ENCODE measurements around the gene RFX8. TPM values are rescaled to one million over a fixed set of nuclear protein-coding genes. Genes with fewer than 3 reads are reported as not detected.

Gene RFX8
- total and polyA plus RNA-seq, 9 of the 15 experiments (the other 6 are each of a cell fraction or from before 2014, with no cell fraction given): not detected

- TF ChIP-seq AFF4 (CRISPR knock-in tag; IDR thresholded peaks at IDR 0.05): no peak
Measured at GRCh38 chr2:101500180-101500579, 25.3 kb upstream of the RFX8 start (continued).

GRCh38 chr2:101496279-101496678 lies 21.4 kb upstream of the RFX8 start:
- Histone ChIP-seq H3K4me3 (no peak overlapping the region), H3K27ac (ENCODE audit: extremely low read depth, low read depth, low read length) (no peak overlapping the region), H3K27me3 (ENCODE audit: control insufficient read depth in 2 of 2, insufficient read depth in 2 of 2, low read length in 2 of 2) (peaks cover 0 to 17% of the 10 kb centered on the region in 2 experiments; a peak in 2 of 5 replicates), H3K9me3 (replicated peaks; ENCODE audit: control insufficient read depth, insufficient read depth, low read depth, low read length) (no peaks in the 10 kb centered on the region), H3K9me1 (ENCODE audit: control insufficient read depth, insufficient read depth, low read length) (no peaks in the 10 kb centered on the region), H3K4me2 (ENCODE audit: insufficient read depth, low read length) (no peak overlapping the region), H3K79me2 (ENCODE audit: control insufficient read depth, insufficient read depth, low read length) (no peaks in the 10 kb centered on the region), H3K4me1 (replicated peaks in 1 of 2; ENCODE audit: control insufficient read depth in 2 of 2, insufficient read depth in 2 of 2, low read length in 2 of 2) (no peaks in the 10 kb centered on the region), H4K20me1 (replicated peaks; ENCODE audit: control insufficient read depth, insufficient read depth, low read length) (no peaks in the 10 kb centered on the region), H2AFZ (ENCODE audit: low read depth, low read length) (no peak overlapping the region), H3K9ac (ENCODE audit: insufficient read depth in 1 of 2, low read depth in 2 of 2, low read length in 2 of 2) (no peak overlapping the region), H3K36me3 (ENCODE audit: control insufficient read depth, insufficient read depth, low read length) (no peaks in the 10 kb centered on the region)
- 0% methylated on average over 4 of the region's 4 CpGs for WGBS (ENCODE audit: insufficient coverage, low coverage, missing lambda C conversion rate)
- ATAC-seq (no peak), DNase-seq (ENCODE audit: extremely low read depth in 1 of 4, low spot score in 3 of 4) (no peak), FAIRE-seq (no peak)
- ChIA-PET CTCF (ENCODE audit: low intra/inter-chr PET ratio) (no interaction called here), POLR2A (interaction anchor here (1.0 kb wide), 1 partner anchor 16 kb away, joined by 3 read pairs; no protein-coding TSS in a partner anchor)
- no TSS peak for BruUV-seq (replicated peaks)
- in situ Hi-C loops (cut with MboI): no loop called here
- intact Hi-C loops (cut with micrococcal nuclease): no loop called here
- TF ChIP-seq ZSCAN29 (IDR thresholded peaks at IDR 0.05) (no peak), MCM3 (IDR thresholded peaks at IDR 0.05) (no peak), ZNF518B (CRISPR knock-in tag; IDR thresholded peaks at IDR 0.05) (no peak), ZNF318 (IDR thresholded peaks at IDR 0.05; ENCODE audit: borderline replicate concordance in 1 of 2, low read depth in 1 of 2) (no peak)

Measured in K562 (cell line).